Muscle of leg (tissue), 11 donors: ENCODE measurements around the gene FSTL4. TPM values are rescaled to one million over a fixed set of nuclear protein-coding genes. Genes with fewer than 3 reads are reported as not detected.

Experiments used
- DNase-seq: peaks from one replicate; pipeline ENCODE4 v3.0.0; 2013
- H3K27ac ChIP-seq: one replicate; pipeline ENCODE4 v1.5.1; 2013; ENCODE audit warnings: mild to moderate bottlenecking, low read length, control low read depth
- H3K27me3 ChIP-seq: one replicate; pipeline ENCODE4 v1.6.1; 2013; ENCODE audit warnings: low read length; ENCODE audit not compliant: control insufficient read depth, insufficient read depth
- H3K36me3 ChIP-seq: one replicate; pipeline ENCODE4 v1.6.1; 2013; ENCODE audit warnings: low read length; ENCODE audit not compliant: control insufficient read depth, insufficient read depth
- H3K4me1 ChIP-seq: one replicate; pipeline ENCODE4 v1.6.1; 2013; ENCODE audit warnings: low read length; ENCODE audit not compliant: control insufficient read depth, insufficient read depth
- H3K4me3 ChIP-seq: one replicate; pipeline ENCODE4 v1.5.1; 2013; ENCODE audit warnings: low read length, control low read depth
- H3K9me3 ChIP-seq: replicated peaks from 2 replicates; pipeline ENCODE4 v1.6.1; 2013; ENCODE audit warnings: low read depth, low read length; ENCODE audit not compliant: control insufficient read depth
- WGBS: methylation state at CpG from one replicate; pipeline ENCODE4 v1.1.5; 2013; ENCODE audit warnings: missing lambda C conversion rate; ENCODE audit not compliant: insufficient coverage; 5-methylcytosine and 5-hydroxymethylcytosine counted together
- polyA plus RNA-seq, 8 donors: library from polyadenylated mRNA; unstranded; fragments of 120-200 nt; gene quantifications; one replicate each; pipeline versions ENCODE4 v1.2.1 to v1.2.3, GENCODE V29; 2013; ENCODE audit warnings: inconsistent platforms in 1 of 8, low replicate concordance in 1 of 8; ENCODE audit not compliant: insufficient read length in 8 of 8, insufficient read depth in 1 of 8
- total RNA-seq: library from RNA; stranded (reverse); fragments of 120-200 nt; gene quantifications from one replicate; pipeline ENCODE4 v1.2.4, GENCODE V29; 2013

FSTL4 gene
- total and polyA plus RNA-seq, 9 donors, result 0.68 to 1.8 (median 1.3) TPM

GRCh38 chr5:133321286-133321832 is 291.0 kb downstream of the FSTL4 start:
- no peaks in the 10 kb centered on the region for H3K27me3 ChIP-seq
- WGBS, result 81% methylated on average over 7 of the region's 13 CpGs
- no peaks in the 10 kb centered on the region for H3K36me3 ChIP-seq
- no peak for DNase-seq
- no peaks in the 10 kb centered on the region for H3K4me1 ChIP-seq
- no peak overlapping the region for H3K4me3 ChIP-seq
- no peaks in the 10 kb centered on the region for H3K9me3 ChIP-seq
- H3K27ac ChIP-seq, result no peak overlapping the region

DNA sequence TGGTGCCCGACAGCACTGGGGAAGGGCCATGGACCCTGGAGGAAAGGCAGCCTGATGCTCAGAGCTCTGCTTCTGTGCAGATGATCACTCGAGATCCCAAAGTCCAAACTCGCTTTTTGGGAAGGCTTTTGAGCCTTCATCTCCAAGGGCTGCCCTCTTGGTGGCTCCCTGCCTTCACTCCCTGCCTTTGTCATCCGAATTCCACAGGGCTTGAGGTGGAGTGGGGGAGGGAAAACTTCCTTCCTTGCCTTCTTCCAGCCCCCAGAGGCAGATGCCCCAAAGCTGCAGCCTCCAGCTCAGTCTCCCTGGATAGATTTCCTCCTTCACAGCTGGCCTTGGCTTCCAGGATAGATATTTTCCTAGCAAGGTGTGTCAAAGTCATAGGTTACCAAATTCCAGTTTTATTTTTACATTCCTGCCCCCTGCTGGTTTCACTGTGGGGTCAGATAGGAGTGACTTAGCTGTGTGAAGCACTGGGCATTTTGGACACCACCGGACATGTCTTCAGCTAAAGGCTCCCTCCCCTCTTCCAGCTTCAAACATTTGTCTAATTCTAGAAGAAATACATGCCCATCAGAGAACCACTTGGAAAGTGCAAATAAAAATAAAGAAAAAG is 292.3 kb downstream of the FSTL4 start:
- no peak overlapping the region for H3K27ac ChIP-seq
- H3K9me3 ChIP-seq, result no peaks in the 10 kb centered on the region
- no peak overlapping the region for H3K4me3 ChIP-seq
- WGBS, result 63% methylated on average over 1 of the region's 5 CpGs
- no peaks in the 10 kb centered on the region for H3K4me1 ChIP-seq
- no peaks in the 10 kb centered on the region for H3K27me3 ChIP-seq
- H3K36me3 ChIP-seq, result no peaks in the 10 kb centered on the region
- no peak for DNase-seq

GRCh38 chr5:133319244-133319643 is 293.1 kb downstream of the FSTL4 start:
- H3K9me3 ChIP-seq, result no peaks in the 10 kb centered on the region
- 83% methylated on average over 3 of the region's 5 CpGs for WGBS
- no peak overlapping the region for H3K4me3 ChIP-seq
- H3K36me3 ChIP-seq, result no peaks in the 10 kb centered on the region
- no peak for DNase-seq
- H3K27me3 ChIP-seq, result no peaks in the 10 kb centered on the region
- H3K27ac ChIP-seq, result no peak overlapping the region
- no peaks in the 10 kb centered on the region for H3K4me1 ChIP-seq

- no peak for DNase-seq
- H3K9me3 ChIP-seq, result no peaks in the 10 kb centered on the region
- H3K27me3 ChIP-seq, result no peaks in the 10 kb centered on the region
- H3K4me3 ChIP-seq, result no peak overlapping the region
- no peak overlapping the region for H3K27ac ChIP-seq
- WGBS, result no CpG with 5 or more reads among the region's 1 CpG
- H3K36me3 ChIP-seq, result no peaks in the 10 kb centered on the region
- H3K4me1 ChIP-seq, result no peaks in the 10 kb centered on the region
Observed at GRCh38 chr5:133317558-133317957, 294.8 kb downstream of the FSTL4 start.

DNA sequence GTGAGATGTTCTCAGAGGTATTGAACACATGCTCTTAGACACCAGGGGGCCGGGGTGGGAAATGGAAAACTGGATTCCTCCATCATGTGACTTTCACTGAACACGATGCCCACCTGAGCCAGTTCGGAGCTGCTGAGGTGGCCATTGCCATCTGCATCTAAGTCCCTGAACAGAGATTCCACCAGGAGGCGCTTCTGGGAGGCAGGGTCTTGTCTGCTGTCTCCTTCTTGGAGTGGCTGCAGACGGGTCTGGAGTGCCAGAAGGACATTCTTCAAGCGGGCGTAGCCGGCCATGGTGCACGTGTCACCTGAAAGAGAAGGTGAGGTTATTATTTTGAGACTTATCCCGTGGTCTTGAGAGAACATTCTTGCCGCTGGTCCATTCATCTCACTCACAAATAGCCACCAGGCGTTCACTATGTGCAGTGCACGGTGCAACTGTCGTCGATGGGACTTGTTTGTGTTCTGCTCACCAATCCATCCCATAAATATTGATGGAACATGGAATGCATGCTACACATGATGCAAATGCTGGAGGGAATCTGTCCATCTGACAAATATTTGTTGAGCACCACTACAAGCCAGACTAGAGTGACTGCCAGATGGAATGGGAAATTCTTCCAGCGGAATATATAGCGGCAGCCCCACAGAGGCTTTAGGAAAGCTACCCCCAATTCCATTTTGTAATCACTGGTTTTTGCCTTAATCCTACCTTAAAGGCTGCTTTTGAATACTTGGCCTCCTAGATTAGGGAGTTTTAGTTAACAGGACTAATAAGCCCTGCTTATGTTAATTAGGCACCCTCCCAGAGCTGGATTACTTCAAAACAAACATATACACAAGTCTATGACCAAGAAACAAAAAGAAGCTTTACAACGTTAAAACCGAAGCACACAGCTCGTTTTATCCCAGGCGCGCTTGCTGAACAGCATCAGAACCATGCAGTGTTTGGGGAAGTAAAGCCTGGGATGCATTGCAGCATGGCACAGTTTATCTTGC is 295.7 kb downstream of the FSTL4 start:
- Histone ChIP-seq H3K36me3 (no peaks in the 10 kb centered on the region), H3K4me1 (no peaks in the 10 kb centered on the region), H3K27ac (no peak overlapping the region), H3K9me3 (no peaks in the 10 kb centered on the region), H3K27me3 (no peaks in the 10 kb centered on the region), H3K4me3 (no peak overlapping the region)
- DNase-seq, result no peak
- 74% methylated on average over 9 of the region's 22 CpGs for WGBS

DNA sequence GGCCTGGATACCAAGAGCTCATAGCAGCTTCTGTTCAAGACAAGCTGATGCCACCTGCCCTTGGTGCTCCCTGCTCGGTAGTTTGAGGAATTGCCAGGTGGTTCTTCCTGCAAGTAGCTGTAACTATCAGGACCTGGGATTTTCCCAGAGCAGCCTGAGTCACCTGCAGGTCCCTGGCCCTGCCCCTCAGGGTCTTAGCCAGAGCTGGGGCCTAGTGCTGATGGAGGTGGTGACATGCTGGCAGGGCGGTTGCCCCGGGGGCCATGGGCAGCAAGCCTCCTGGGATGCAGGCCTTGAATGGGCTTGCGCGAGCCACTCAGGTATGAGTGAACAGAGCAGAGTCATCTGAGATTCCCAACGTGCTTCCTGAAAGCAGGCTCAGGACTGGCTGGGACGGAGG is 298.3 kb downstream of the FSTL4 start:
- no peaks in the 10 kb centered on the region for H3K36me3 ChIP-seq
- no peak overlapping the region for H3K4me3 ChIP-seq
- H3K4me1 ChIP-seq, result no peaks in the 10 kb centered on the region
- WGBS, result 83% methylated on average over 7 of the region's 7 CpGs
- no peak for DNase-seq
- H3K9me3 ChIP-seq, result no peaks in the 10 kb centered on the region
- H3K27me3 ChIP-seq, result no peaks in the 10 kb centered on the region
- no peak overlapping the region for H3K27ac ChIP-seq

GRCh38 chr5:133311176-133311575 is 301.2 kb downstream of the FSTL4 start:
- no peaks in the 10 kb centered on the region for H3K36me3 ChIP-seq
- H3K9me3 ChIP-seq, result no peaks in the 10 kb centered on the region
- no peaks in the 10 kb centered on the region for H3K27me3 ChIP-seq
- H3K4me1 ChIP-seq, result no peaks in the 10 kb centered on the region
- no peak overlapping the region for H3K27ac ChIP-seq
- DNase-seq, result no peak
- WGBS, result 100% methylated on average over 2 of the region's 4 CpGs
- H3K4me3 ChIP-seq, result no peak overlapping the region

DNA sequence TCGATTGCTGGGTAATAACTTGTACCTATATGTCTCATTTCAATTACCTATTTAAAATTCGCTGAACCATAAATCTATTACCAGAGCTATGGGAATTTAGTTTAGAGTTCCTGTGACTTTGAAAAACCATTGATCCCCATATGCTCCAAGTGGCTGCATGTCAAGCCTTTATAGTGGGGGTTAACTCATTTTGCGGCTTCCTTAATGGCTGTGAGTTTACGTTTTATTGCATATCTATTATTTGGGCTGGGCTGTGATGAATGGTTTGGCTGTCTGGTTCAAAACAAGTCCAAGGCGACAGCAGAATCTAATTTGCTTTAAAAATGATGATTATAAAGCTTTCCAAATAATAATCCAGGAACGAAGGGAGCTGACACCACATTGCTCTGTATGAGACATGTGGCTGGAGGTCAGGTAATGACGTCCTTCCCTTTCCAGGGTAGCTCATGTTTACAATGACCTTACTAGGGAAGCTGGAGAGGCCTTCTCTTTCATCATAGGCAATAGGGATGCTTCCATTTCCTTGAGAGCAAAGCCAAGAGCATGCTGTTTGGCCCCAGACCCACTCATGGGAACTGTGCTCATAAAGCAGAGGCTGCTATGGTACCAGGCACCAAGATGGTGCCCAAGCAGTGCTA is 302.2 kb downstream of the FSTL4 start:
- Histone ChIP-seq H3K27ac (no peak overlapping the region), H3K9me3 (no peaks in the 10 kb centered on the region), H3K4me3 (no peak overlapping the region), H3K27me3 (no peaks in the 10 kb centered on the region), H3K4me1 (no peaks in the 10 kb centered on the region), H3K36me3 (no peaks in the 10 kb centered on the region)
- DNase-seq, result no peak
- WGBS, result 17% methylated on average over 1 of the region's 7 CpGs

DNA sequence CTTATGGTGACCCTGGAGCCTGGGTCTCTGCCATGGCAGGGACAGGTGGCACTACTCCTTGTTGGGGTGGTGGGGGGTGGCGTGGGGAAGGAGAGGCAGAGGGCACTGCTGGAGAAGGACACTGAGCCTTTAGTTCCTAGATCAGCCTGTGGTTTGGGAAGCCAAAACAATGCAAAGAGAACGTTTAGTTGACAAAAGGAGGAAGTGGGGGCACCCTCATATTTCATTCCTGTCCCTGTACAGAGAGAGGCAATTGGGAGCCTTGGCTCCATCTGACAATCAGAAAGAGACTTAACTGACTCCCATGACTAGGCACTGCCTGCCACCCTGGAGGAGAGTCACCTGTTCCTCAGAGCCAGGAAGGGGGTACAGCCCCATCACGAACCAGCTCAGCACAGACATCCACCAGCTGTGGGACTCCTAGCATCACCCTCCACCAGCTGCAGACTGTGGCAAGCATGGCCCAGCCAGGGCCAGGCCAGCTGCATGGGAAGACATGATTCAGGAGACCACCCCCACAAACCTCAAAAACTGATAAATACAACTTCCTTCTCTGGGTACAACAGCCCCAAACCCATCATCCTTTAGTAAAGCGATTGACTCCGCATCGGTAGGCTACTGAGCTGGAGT is 303.1 kb downstream of the FSTL4 start:
- Histone ChIP-seq H3K4me3 (no peak overlapping the region), H3K4me1 (peaks cover 4% of the 10 kb centered on the region), H3K27me3 (no peaks in the 10 kb centered on the region), H3K27ac (no peak overlapping the region), H3K9me3 (no peaks in the 10 kb centered on the region), H3K36me3 (no peaks in the 10 kb centered on the region)
- WGBS, result 65% methylated on average over 4 of the region's 6 CpGs
- no peak for DNase-seq
